Measurements from ENCODE around the gene SFTA2. TPM values are rescaled to one million over a fixed set of nuclear protein-coding genes. Genes with fewer than 3 reads are reported as not detected.

SFTA2 gene
- total and polyA plus RNA-seq, 9 of the 15 experiments (the other 6 are each of a cell fraction or from before 2014, with no cell fraction given), result not detected

GRCh38 chr6:30894381-30894780, 37.6 kb downstream of the SFTA2 start (continued):
- TF ChIP-seq RAD21 (CRISPR knock-in tag; conservative IDR thresholded peaks at IDR 0.05 in 1 of 2, IDR thresholded peaks at IDR 0.05 in 1 of 2) (no peak), ZNF507 (tag; conservative IDR thresholded peaks at IDR 0.05) (no peak), XRCC4 (IDR thresholded peaks at IDR 0.05; ENCODE audit: extremely low read depth, insufficient read depth, insufficient read length) (no peak), BRF1 (IDR thresholded peaks at IDR 0.05; ENCODE audit: borderline replicate concordance, extremely low read depth, insufficient read length) (no peak), GTF2E2 (tag; IDR thresholded peaks at IDR 0.05) (no peak)

- Histone ChIP-seq H4K20me1 (replicated peaks; ENCODE audit: control insufficient read depth, insufficient read depth, low read length) (no peaks in the 10 kb centered on the region; the same call in 1 of the 2 replicates), H3K9ac (ENCODE audit: insufficient read depth in 1 of 2, low read depth in 2 of 2, low read length in 2 of 2) (no peak overlapping the region), H3K27me3 (ENCODE audit: control insufficient read depth in 2 of 2, insufficient read depth in 2 of 2, low read length in 2 of 2) (no peaks in the 10 kb centered on the region), H3K36me3 (ENCODE audit: control insufficient read depth, insufficient read depth, low read length) (peaks cover 87% of the 10 kb centered on the region), H3K27ac (ENCODE audit: extremely low read depth, low read depth, low read length) (no peak overlapping the region), H3K9me3 (replicated peaks; ENCODE audit: control insufficient read depth, insufficient read depth, low read depth, low read length) (no peaks in the 10 kb centered on the region), H3K79me2 (ENCODE audit: control insufficient read depth, insufficient read depth, low read length) (peaks cover 2% of the 10 kb centered on the region; the same call in 1 of the 3 replicates), H3K4me3 (no peak overlapping the region), H3K4me1 (replicated peaks in 1 of 2; ENCODE audit: control insufficient read depth in 2 of 2, insufficient read depth in 2 of 2, low read length in 2 of 2) (peaks cover 0 to 19% of the 10 kb centered on the region in 2 experiments; a peak in 2 of 5 replicates), H3K4me2 (ENCODE audit: insufficient read depth, low read length) (no peak overlapping the region), H2AFZ (ENCODE audit: low read depth, low read length) (no peak overlapping the region), H3K9me1 (ENCODE audit: control insufficient read depth, insufficient read depth, low read length) (no peaks in the 10 kb centered on the region)
- WGBS (ENCODE audit: insufficient coverage, low coverage, missing lambda C conversion rate), result 83% methylated on average over 8 of the region's 8 CpGs
- POLR2A ChIA-PET, result interaction anchor here (1.0 kb wide), 1 partner anchor 8 kb away, joined by 3 read pairs; no protein-coding TSS in a partner anchor
- FAIRE-seq (no peak), ATAC-seq (no peak), DNase-seq (ENCODE audit: extremely low read depth in 1 of 4, low spot score in 3 of 4) (no peak)
- CTCF ChIA-PET (ENCODE audit: low intra/inter-chr PET ratio), result no interaction called here
- in situ Hi-C loops (cut with MboI) (no loop called here), intact Hi-C loops (cut with micrococcal nuclease) (no loop called here)
- BruUV-seq (replicated peaks), result no TSS peak
- TF ChIP-seq DDX20 (tag; IDR thresholded peaks at IDR 0.05; ENCODE audit: low read depth) (no peak), NFXL1 (CRISPR knock-in tag; IDR thresholded peaks at IDR 0.05) (no peak), ZNF445 (CRISPR knock-in tag; IDR thresholded peaks at IDR 0.05; ENCODE audit: low read depth) (no peak), ZFX (CRISPR knock-in tag; IDR thresholded peaks at IDR 0.05) (no peak), MTA2 (IDR thresholded peaks at IDR 0.05; ENCODE audit: low read depth) (no peak), HMGN3 (IDR thresholded peaks at IDR 0.05; ENCODE audit: borderline replicate concordance, extremely low read depth, insufficient read length, low read depth, low read length) (no peak), NR3C1 (CRISPR knock-in tag; IDR thresholded peaks at IDR 0.05) (no peak), LCOR (CRISPR knock-in tag; IDR thresholded peaks at IDR 0.05) (no peak), PCBP1 (IDR thresholded peaks at IDR 0.05; ENCODE audit: low read depth, low read length, poor library complexity, severe bottlenecking) (no peak), STAT6 (CRISPR knock-in tag; IDR thresholded peaks at IDR 0.05) (no peak), JUND (IDR thresholded peaks at IDR 0.05; ENCODE audit: borderline replicate concordance, low read depth, low read length) (no peak), JUND (tag; IDR thresholded peaks at IDR 0.05; ENCODE audit: borderline replicate concordance, low read depth, low read length) (no peak), ZNF79 (CRISPR knock-in tag; IDR thresholded peaks at IDR 0.05; ENCODE audit: low read depth) (no peak), ZNF140 (CRISPR knock-in tag; IDR thresholded peaks at IDR 0.05) (no peak), OTX1 (CRISPR knock-in tag; IDR thresholded peaks at IDR 0.05) (no peak), SNAPC5 (CRISPR knock-in tag; IDR thresholded peaks at IDR 0.05) (no peak)
Measured at GRCh38 chr6:30893666-30894065, 38.3 kb downstream of the SFTA2 start.

Measured in K562 (cell line).